Endothelial cell (in vitro differentiated cells): Measurements from ENCODE around the gene DISC1. TPM values are rescaled to one million over a fixed set of nuclear protein-coding genes. Genes with fewer than 3 reads are reported as not detected.
A peak's percentile ranks its signal among the peaks of the same experiment; 100 is the strongest.

Experiments used
- DNase-seq: peaks from one replicate; pipeline ENCODE4 v3.0.0; 2021; ENCODE audit warnings: low spot score
- H3K27ac Mint-ChIP-seq: one replicate; pipeline ENCODE4 v1.8.0; 2021; ENCODE audit warnings: mixed read lengths, inconsistent platforms; ENCODE audit not compliant: unreplicated experiment
- H3K27me3 Mint-ChIP-seq: one replicate; pipeline ENCODE4 v1.8.0; 2021; ENCODE audit warnings: mild to moderate bottlenecking, moderate library complexity, mixed read lengths, inconsistent platforms; ENCODE audit not compliant: unreplicated experiment
- H3K36me3 Mint-ChIP-seq: one replicate; pipeline ENCODE4 v1.8.0; 2021; ENCODE audit warnings: mild to moderate bottlenecking, low read depth, mixed read lengths, inconsistent platforms; ENCODE audit not compliant: unreplicated experiment
- H3K4me1 Mint-ChIP-seq: one replicate; pipeline ENCODE4 v1.8.0; 2021; ENCODE audit warnings: mild to moderate bottlenecking, mixed read lengths, inconsistent platforms; ENCODE audit not compliant: unreplicated experiment
- H3K4me3 Mint-ChIP-seq: one replicate; pipeline ENCODE4 v1.8.0; 2021; ENCODE audit warnings: mild to moderate bottlenecking, mixed read lengths, inconsistent platforms; ENCODE audit not compliant: unreplicated experiment
- H3K9me3 Mint-ChIP-seq: one replicate; pipeline ENCODE4 v1.8.0; 2021; ENCODE audit warnings: mixed read lengths, inconsistent platforms; ENCODE audit not compliant: unreplicated experiment
- CTCF ChIP-seq: fragments of 200-600 bp; sonication (generic); IDR thresholded peaks from one replicate; pipeline ENCODE4 v1.5.0; 2021; ENCODE audit warnings: antibody characterized with exemption; ENCODE audit not compliant: unreplicated experiment
- long read RNA-seq: library from polyadenylated mRNA; unstranded; transcript quantifications from one replicate; pipeline ENCODE4 v2.0.0, GENCODE V29; 2020; ENCODE audit not compliant: unreplicated experiment
- total RNA-seq: library from RNA; stranded (reverse); fragmentation: NEBNext Ultra II Directional; extraction: Animal tissue kit (Norgen Biotek cat#: 25700); gene quantifications from one replicate; pipeline ENCODE4 v1.2.1, GENCODE V29; 2021; ENCODE audit not compliant: unreplicated experiment

The DISC1 gene
- total RNA-seq = 82.5 TPM
- long read RNA-seq, partial matches to known transcripts = 9 of 16 reads
- long read RNA-seq, other reads (novel, unspliced or antisense) = 6 of 16 reads

- H3K27ac Mint-ChIP-seq = peak within 1 kb of the TSS; percentile 37
- peak; percentile 92 for DNase-seq
- peaks cover 40% of the 10 kb centered on the region for H3K4me1 Mint-ChIP-seq
- no peak for TF ChIP-seq CTCF
- H3K27me3 Mint-ChIP-seq = peaks cover 4% of the 10 kb centered on the region
- no peaks in the 10 kb centered on the region for H3K9me3 Mint-ChIP-seq
- H3K36me3 Mint-ChIP-seq = peaks cover under 1% of the 10 kb centered on the region
- peak within 1 kb of the TSS; percentile 96 for H3K4me3 Mint-ChIP-seq
Measured at GRCh38 chr1:231626535-231626950, at the start of gene DISC1. DISC1 (plus strand) TSS chr1:231626790; CDS start chr1:231626868, 78 bp downstream.

- no peak overlapping the region for H3K4me3 Mint-ChIP-seq
- no peak overlapping the region for H3K27ac Mint-ChIP-seq
- TF ChIP-seq CTCF = no peak
- H3K4me1 Mint-ChIP-seq = peaks cover 4% of the 10 kb centered on the region
- H3K27me3 Mint-ChIP-seq = no peaks in the 10 kb centered on the region
- DNase-seq = no peak
- no peaks in the 10 kb centered on the region for H3K36me3 Mint-ChIP-seq
- no peaks in the 10 kb centered on the region for H3K9me3 Mint-ChIP-seq
Measured at GRCh38 chr1:231576804-231577718, 49.5 kb upstream of the DISC1 start.

GRCh38 chr1:231580874-231581273 lies 45.7 kb upstream of the DISC1 start:
- H3K27me3 Mint-ChIP-seq = no peaks in the 10 kb centered on the region
- no peaks in the 10 kb centered on the region for H3K36me3 Mint-ChIP-seq
- no peak for DNase-seq
- H3K4me3 Mint-ChIP-seq = no peak overlapping the region
- H3K9me3 Mint-ChIP-seq = no peaks in the 10 kb centered on the region
- no peak overlapping the region for H3K27ac Mint-ChIP-seq
- no peak for TF ChIP-seq CTCF
- peaks cover 4% of the 10 kb centered on the region for H3K4me1 Mint-ChIP-seq

GRCh38 chr1:231581859-231582258 lies 44.7 kb upstream of the DISC1 start:
- no peak for DNase-seq
- no peak for TF ChIP-seq CTCF
- Mint-ChIP-seq H3K4me1 (peaks cover 4% of the 10 kb centered on the region), H3K27ac (no peak overlapping the region), H3K27me3 (no peaks in the 10 kb centered on the region), H3K9me3 (no peaks in the 10 kb centered on the region), H3K4me3 (no peak overlapping the region), H3K36me3 (no peaks in the 10 kb centered on the region)

GRCh38 chr1:231583376-231583775 lies 43.2 kb upstream of the DISC1 start:
- Mint-ChIP-seq H3K27me3 (no peaks in the 10 kb centered on the region), H3K36me3 (no peaks in the 10 kb centered on the region), H3K4me3 (no peak overlapping the region), H3K9me3 (no peaks in the 10 kb centered on the region), H3K4me1 (peaks cover 5% of the 10 kb centered on the region), H3K27ac (no peak overlapping the region)
- TF ChIP-seq CTCF = no peak
- no peak for DNase-seq
